PFSK-1 (cell line): ENCODE data around the gene ERGIC3.

Experiments used
- FOXP2 ChIP-seq: optimal IDR thresholded peaks from 2 replicates; pipeline ENCODE3; 2011; ENCODE audit warnings: borderline replicate concordance, control low read depth, inconsistent platforms; ENCODE audit not compliant: insufficient read depth; ENCODE audit errors: extremely low read length, extremely low read depth
- POLR2AphosphoS5 ChIP-seq: IDR thresholded peaks from 2 replicates; pipeline ENCODE4 v1.6.1; 2012; ENCODE audit warnings: low read depth, mild to moderate bottlenecking, control low read depth, low read length, moderate library complexity
- REST ChIP-seq, 2 experiments: IDR thresholded peaks; 2 replicates each; pipeline versions ENCODE4 v1.6.1 to v1.8.0; 2011 to 2012; ENCODE audit warnings: low read depth in 2 of 2, low read length in 2 of 2, control low read depth in 1 of 2, inconsistent platforms in 1 of 2, mild to moderate bottlenecking in 1 of 2, moderate library complexity in 1 of 2; ENCODE audit not compliant: insufficient read depth in 1 of 2
- SIN3A ChIP-seq: IDR thresholded peaks from 2 replicates; pipeline ENCODE4 v1.6.1; 2012; ENCODE audit warnings: mild to moderate bottlenecking, low read length, moderate library complexity, borderline replicate concordance; ENCODE audit not compliant: insufficient read depth
- TAF1 ChIP-seq: IDR thresholded peaks from 2 replicates; pipeline ENCODE4 v1.6.1; 2012; ENCODE audit warnings: low read length, control low read depth, borderline replicate concordance; ENCODE audit not compliant: insufficient read depth

Gene ERGIC3

GRCh38 chr20:35603695-35604448 lies 62.0 kb downstream of the ERGIC3 start:
- TF ChIP-seq FOXP2 = no peak
- TF ChIP-seq REST (IDR thresholded peaks at IDR 0.05; ENCODE audit: insufficient read depth in 1 of 2, low read depth in 2 of 2, low read length in 2 of 2) = no peak
- no peak for TF ChIP-seq TAF1
- no peak for TF ChIP-seq SIN3A
- no peak for TF ChIP-seq POLR2AphosphoS5

GRCh38 chr20:35604449-35604747 lies 62.5 kb downstream of the ERGIC3 start:
- no peak for TF ChIP-seq REST (IDR thresholded peaks at IDR 0.05; ENCODE audit: insufficient read depth in 1 of 2, low read depth in 2 of 2, low read length in 2 of 2)
- no peak for TF ChIP-seq SIN3A
- TF ChIP-seq TAF1 = no peak
- TF ChIP-seq POLR2AphosphoS5 = no peak
- TF ChIP-seq FOXP2 = no peak

GRCh38 chr20:35606127-35606526 lies 64.2 kb downstream of the ERGIC3 start:
- no peak for TF ChIP-seq SIN3A
- no peak for TF ChIP-seq POLR2AphosphoS5
